Posterior cingulate gyrus (tissue), 11 donors: ENCODE data around the gene SMIM41.

ENCODE experiments used
- DNase-seq, 10 donors: peaks; one replicate each; pipeline versions ENCODE4 v3.0.0 to v3.0.0-alpha.2; 2020 to 2021; ENCODE audit warnings: mixed read lengths in 3 of 10
- intact Hi-C: fragments of 100-400 bp; cut with DNase I; formaldehyde crosslinking; loops from one replicate; pipeline ENCODE4 v1.15.1; 2023

The SMIM41 gene

GRCh38 chr12:52119398-52120254 lies 40.1 kb downstream of the SMIM41 start:
- intact Hi-C loops, result no loop called here
- no peak for DNase-seq

GRCh38 chr12:52120951-52121823 lies 41.7 kb downstream of the SMIM41 start:
- intact Hi-C loops, result no loop called here
- peak in 1 of 10 donors; percentile 44 for DNase-seq

GRCh38 chr12:52121824-52122539 lies 42.5 kb downstream of the SMIM41 start:
- peak; percentile 25 to 95 (median 72) for DNase-seq
- intact Hi-C loops, result no loop called here

GRCh38 chr12:52122540-52122871 lies 43.0 kb downstream of the SMIM41 start:
- intact Hi-C loops, result no loop called here
- no peak for DNase-seq

GRCh38 chr12:52122904-52123303 lies 43.4 kb downstream of the SMIM41 start:
- intact Hi-C loops, result no loop called here
- no peak for DNase-seq

- intact Hi-C loops, result no loop called here
Measured at GRCh38 chr12:52123487-52124186, 44.1 kb downstream of the SMIM41 start.

GRCh38 chr12:52125476-52125900 lies 46.0 kb downstream of the SMIM41 start:
- peak in 1 of 10 donors; percentile 36 for DNase-seq
- intact Hi-C loops, result no loop called here

More at GRCh38 chr12:52123487-52124186, 44.1 kb downstream of the SMIM41 start:
- no peak for DNase-seq

- no peak for DNase-seq
- intact Hi-C loops, result no loop called here
Measured at GRCh38 chr12:52126050-52126604, 46.6 kb downstream of the SMIM41 start.

- intact Hi-C loops, result no loop called here
Measured at GRCh38 chr12:52126605-52127578, 47.4 kb downstream of the SMIM41 start.

GRCh38 chr12:52127683-52128450 lies 48.4 kb downstream of the SMIM41 start:
- intact Hi-C loops, result no loop called here
- DNase-seq, result peak in 1 of 10 donors; percentile 17

More at GRCh38 chr12:52126605-52127578, 47.4 kb downstream of the SMIM41 start:
- peak in 1 of 10 donors; percentile 30 for DNase-seq

- DNase-seq, result peak in 2 of 10 donors; percentile 30 to 43
- intact Hi-C loops, result no loop called here
Measured at GRCh38 chr12:52130711-52131110, 51.2 kb downstream of the SMIM41 start.

- intact Hi-C loops, result no loop called here
- DNase-seq, result no peak
Measured at GRCh38 chr12:52132754-52133161, 53.3 kb downstream of the SMIM41 start.

GRCh38 chr12:52137746-52138145 lies 58.2 kb downstream of the SMIM41 start:
- intact Hi-C loops, result no loop called here
- peak in 2 of 10 donors; percentile 55 to 67 for DNase-seq

- intact Hi-C loops, result no loop called here
- peak in 1 of 10 donors; percentile 77 for DNase-seq
Measured at GRCh38 chr12:52139147-52139546, 59.6 kb downstream of the SMIM41 start.

GRCh38 chr12:52139579-52140062 lies 60.1 kb downstream of the SMIM41 start:
- intact Hi-C loops, result no loop called here
- DNase-seq, result peak in 1 of 10 donors; percentile 67

GRCh38 chr12:52141306-52141705 lies 61.8 kb downstream of the SMIM41 start:
- intact Hi-C loops, result no loop called here
- DNase-seq, result no peak

- no peak for DNase-seq
- intact Hi-C loops, result no loop called here
Measured at GRCh38 chr12:52141875-52142274, 62.4 kb downstream of the SMIM41 start.

GRCh38 chr12:52142431-52142830 lies 62.9 kb downstream of the SMIM41 start:
- intact Hi-C loops, result no loop called here

More at GRCh38 chr12:52142431-52142830, 62.9 kb downstream of the SMIM41 start:
- no peak for DNase-seq
